ENCODE measurements around the gene ATP2C2. TPM values are rescaled to one million over a fixed set of nuclear protein-coding genes. Genes with fewer than 3 reads are reported as not detected.

The ATP2C2 gene
- total and polyA plus RNA-seq, 7 donors: 0.03 to 0.06 TPM; not detected in 5

DNA sequence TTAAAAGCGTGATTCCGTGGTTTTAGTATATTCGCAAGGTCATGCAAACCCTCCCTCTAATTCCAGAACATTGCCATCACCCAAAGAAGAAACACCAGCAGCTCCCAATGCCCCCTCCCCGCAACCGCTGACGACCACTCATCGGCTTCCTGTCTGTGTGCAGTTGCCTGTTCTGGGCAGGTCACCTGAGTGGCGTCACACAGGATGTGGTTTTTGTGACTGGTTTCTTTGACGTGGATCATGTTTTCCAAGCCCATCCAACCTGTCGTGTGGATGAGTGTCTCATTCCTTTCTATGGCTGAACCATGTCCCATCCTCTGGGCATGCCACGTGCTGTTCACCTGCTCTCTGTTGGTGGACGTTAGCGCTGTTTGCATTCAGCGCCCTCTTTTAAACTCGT, 8.2 kb upstream of the ATP2C2 start:
- Histone ChIP-seq H3K4me3 (no peak overlapping the region), H3K36me3 (ENCODE audit: insufficient read depth in 1 of 2, low read depth in 1 of 2) (no peaks in the 10 kb centered on the region), H3K4me1 (no peaks in the 10 kb centered on the region), H3K27ac (no peak overlapping the region), H3K9me3 (no peaks in the 10 kb centered on the region), H3K27me3 (ENCODE audit: insufficient read depth in 3 of 3, low read length in 2 of 3) (peaks cover 0 to 2% (median 0%) of the 10 kb centered on the region in 3 donors)
- ATAC-seq (no peak), DNase-seq (no peak)
- intact Hi-C loops (cut with DNase I): no loop called here
- TF ChIP-seq CTCF (IDR thresholded peaks at IDR 0.05): no peak
- WGBS, 3 donors: 84 to 92% (median 87%) methylated on average over 15 of the region's 15 CpGs

GRCh38 chr16:84360748-84361147, 7.6 kb upstream of the ATP2C2 start:
- no peak for TF ChIP-seq CTCF (IDR thresholded peaks at IDR 0.05)
- 72 to 95% (median 73%) methylated on average over 4 of the region's 4 CpGs for WGBS, 3 donors

DNA sequence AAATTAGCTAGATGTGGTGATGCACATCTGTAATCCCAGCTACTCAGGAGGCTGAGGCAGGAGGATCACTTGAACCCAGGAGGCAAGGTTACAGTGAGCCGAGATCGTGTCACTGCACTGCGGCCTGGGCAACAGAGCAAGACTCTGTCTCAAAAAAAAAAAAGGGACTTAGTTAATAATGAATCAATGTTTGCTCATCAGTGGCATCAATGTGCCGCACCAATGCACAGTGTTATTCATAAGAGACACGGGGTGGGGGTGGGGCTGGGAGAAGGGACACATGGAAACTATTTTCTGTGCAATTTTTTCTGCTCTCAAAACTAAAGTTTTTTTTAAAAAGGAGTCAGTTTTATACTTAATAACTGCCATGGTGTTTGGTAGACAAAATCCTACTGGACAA, 6.8 kb upstream of the ATP2C2 start:
- no peaks in the 10 kb centered on the region for H3K36me3 ChIP-seq (ENCODE audit: insufficient read depth in 1 of 2, low read depth in 1 of 2)
- H3K4me1 ChIP-seq: no peaks in the 10 kb centered on the region
- H3K4me3 ChIP-seq: no peak overlapping the region
- ATAC-seq (no peak), DNase-seq (no peak)
- 85 to 90% (median 89%) methylated on average over 5 of the region's 5 CpGs for WGBS, 3 donors
- TF ChIP-seq CTCF (IDR thresholded peaks at IDR 0.05): no peak
- peaks cover 0 to 4% (median 2%) of the 10 kb centered on the region in 3 donors for H3K27me3 ChIP-seq (ENCODE audit: insufficient read depth in 3 of 3, low read length in 2 of 3)
- intact Hi-C loops (cut with DNase I): no loop called here
- H3K27ac ChIP-seq: no peak overlapping the region
- no peaks in the 10 kb centered on the region for H3K9me3 ChIP-seq

More at GRCh38 chr16:84360748-84361147, 7.6 kb upstream of the ATP2C2 start:
- H3K36me3 ChIP-seq (ENCODE audit: insufficient read depth in 1 of 2, low read depth in 1 of 2): no peaks in the 10 kb centered on the region
- intact Hi-C loops (cut with DNase I): no loop called here
- DNase-seq (no peak), ATAC-seq (no peak)
- peaks cover 0 to 2% (median 0%) of the 10 kb centered on the region in 3 donors for H3K27me3 ChIP-seq (ENCODE audit: insufficient read depth in 3 of 3, low read length in 2 of 3)
- no peak overlapping the region for H3K27ac ChIP-seq
- no peaks in the 10 kb centered on the region for H3K4me1 ChIP-seq
- no peak overlapping the region for H3K4me3 ChIP-seq
- H3K9me3 ChIP-seq: no peaks in the 10 kb centered on the region

GRCh38 chr16:84362471-84362941, 5.8 kb upstream of the ATP2C2 start:
- ATAC-seq: no peak
- Histone ChIP-seq H3K4me3 (no peak overlapping the region), H3K4me1 (no peaks in the 10 kb centered on the region), H3K27ac (no peak overlapping the region), H3K9me3 (no peaks in the 10 kb centered on the region), H3K36me3 (ENCODE audit: insufficient read depth in 1 of 2, low read depth in 1 of 2) (no peaks in the 10 kb centered on the region), H3K27me3 (ENCODE audit: insufficient read depth in 3 of 3, low read length in 2 of 3) (peaks cover 0 to 14% (median 2%) of the 10 kb centered on the region in 3 donors)
- 31 to 50% (median 34%) methylated on average over 12 to 13 of the region's 13 CpGs for WGBS, 3 donors
- intact Hi-C loops (cut with DNase I): no loop called here
- DNase-seq: no peak
- TF ChIP-seq CTCF (IDR thresholded peaks at IDR 0.05): no peak

DNA sequence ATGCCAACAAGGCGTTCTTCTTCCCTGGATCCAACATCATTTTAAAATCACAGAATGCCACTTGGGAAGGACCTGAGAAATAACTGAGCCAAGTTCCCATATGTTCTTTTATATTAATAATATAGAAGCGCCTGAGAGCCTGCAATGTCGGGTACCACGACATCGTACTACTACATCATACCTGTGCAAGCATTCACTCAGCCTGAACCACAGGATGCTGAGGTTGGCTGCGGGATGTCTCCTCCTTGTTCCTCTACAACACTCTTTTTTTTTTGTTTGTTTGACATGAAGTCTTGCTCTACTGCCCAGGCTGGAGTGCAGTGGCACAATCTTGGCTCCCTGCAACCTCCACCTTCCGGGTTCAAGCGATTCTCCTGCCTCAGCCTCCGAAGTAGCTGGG, 2.1 kb upstream of the ATP2C2 start:
- no peak overlapping the region for H3K27ac ChIP-seq
- H3K9me3 ChIP-seq: no peaks in the 10 kb centered on the region
- no peaks in the 10 kb centered on the region for H3K36me3 ChIP-seq (ENCODE audit: insufficient read depth in 1 of 2, low read depth in 1 of 2)
- no peak overlapping the region for H3K4me3 ChIP-seq
- H3K27me3 ChIP-seq (ENCODE audit: insufficient read depth in 3 of 3, low read length in 2 of 3): peaks cover 0 to 49% (median 17%) of the 10 kb centered on the region in 3 donors
- no peaks in the 10 kb centered on the region for H3K4me1 ChIP-seq
- 76 to 87% (median 78%) methylated on average over 9 of the region's 9 CpGs for WGBS, 3 donors
- intact Hi-C loops (cut with DNase I): no loop called here
- no peak for ATAC-seq
- no peak for TF ChIP-seq CTCF (IDR thresholded peaks at IDR 0.05)
- DNase-seq: no peak

All from psoas muscle (tissue), 8 donors.